ENCODE measurements around the gene HBA2. TPM values are rescaled to one million over a fixed set of nuclear protein-coding genes. Genes with fewer than 3 reads are reported as not detected.
"Not testable (repeated sequence)": the region's sequence is repeated elsewhere in the genome, so short reads cannot be mapped to it uniquely, and the experiment has no call there.

Gene HBA2
- polyA plus RNA-seq, 1 donor, result 1,686 TPM

GRCh38 chr16:200388-200787 is 27.7 kb downstream of the HBA2 start:
- DNase-seq, result no peak

- no peak for DNase-seq
Observed at GRCh38 chr16:203246-203645, 30.6 kb downstream of the HBA2 start.

- DNase-seq, result not testable (repeated sequence)
Observed at GRCh38 chr16:204046-204445, 31.4 kb downstream of the HBA2 start.

DNA sequence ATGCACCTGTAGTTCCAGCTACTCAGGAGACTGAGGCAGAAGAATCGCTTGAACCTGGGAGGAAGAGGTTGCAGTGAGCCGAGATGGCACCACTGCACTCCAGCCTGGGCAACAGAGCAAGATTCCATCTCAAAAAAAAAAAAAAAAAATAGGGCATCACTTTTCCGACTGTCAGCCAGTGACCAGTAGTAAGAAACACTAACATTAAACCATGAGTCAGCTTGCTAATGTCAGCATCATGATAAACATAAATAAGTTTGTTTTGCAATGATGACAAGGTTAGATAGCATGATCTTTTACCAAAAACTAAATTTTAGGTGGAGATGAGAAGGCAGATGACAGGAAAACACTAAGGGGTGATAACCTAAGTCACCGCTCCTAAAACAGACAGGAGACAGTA is 36.7 kb downstream of the HBA2 start:
- DNase-seq, result not testable (repeated sequence)

DNA sequence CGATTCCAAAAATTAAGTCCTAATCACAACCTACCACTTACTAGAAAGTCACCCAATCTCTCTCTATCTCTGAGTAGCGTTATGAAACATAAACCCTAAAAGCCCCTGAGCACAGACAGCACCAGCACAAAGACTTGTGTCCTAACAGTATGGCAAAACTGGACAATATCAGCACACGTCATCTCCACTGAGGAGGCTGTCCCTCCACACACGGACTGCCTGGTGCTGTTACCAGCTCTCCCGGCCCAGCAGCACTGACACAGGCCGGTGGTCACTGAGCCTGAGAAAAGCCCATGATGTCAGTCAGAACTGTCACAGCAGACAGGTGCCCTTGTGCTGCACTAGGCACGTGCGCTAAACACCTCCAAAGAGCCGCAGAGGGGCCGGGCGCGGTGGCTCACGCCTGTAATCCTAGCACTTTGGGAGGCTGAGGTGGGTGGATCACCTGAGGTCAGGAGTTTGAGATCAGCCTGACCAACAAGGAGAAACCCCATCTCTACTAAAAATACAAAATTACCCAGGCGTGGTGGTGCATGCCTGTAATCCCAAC is 39.0 kb downstream of the HBA2 start:
- not testable (repeated sequence) for DNase-seq

GRCh38 chr16:212999-213398 is 40.3 kb downstream of the HBA2 start:
- DNase-seq, result no peak

- DNase-seq, result no peak
Observed at GRCh38 chr16:220021-220420, 47.3 kb downstream of the HBA2 start.

Other genes with a start within 250 kb of the HBA2 start
- 8.4 TPM for gene POLR3K, start 119.3 kb upstream of the HBA2 start, polyA plus RNA-seq (ENCODE audit: insufficient read length)
- gene SNRNP25, start 119.0 kb upstream of the HBA2 start, polyA plus RNA-seq (ENCODE audit: insufficient read length), result 31.2 TPM
- gene RHBDF1, start 100.2 kb upstream of the HBA2 start, polyA plus RNA-seq (ENCODE audit: insufficient read length), result 47.2 TPM
- 29.8 TPM for gene MPG, start 94.7 kb upstream of the HBA2 start, polyA plus RNA-seq (ENCODE audit: insufficient read length)
- 34.9 TPM for gene NPRL3, start 34.2 kb upstream of the HBA2 start, polyA plus RNA-seq (ENCODE audit: insufficient read length)
- 1.9 TPM for gene HBZ, start 20.2 kb upstream of the HBA2 start, polyA plus RNA-seq (ENCODE audit: insufficient read length)
- gene HBM, start 6.9 kb upstream of the HBA2 start, polyA plus RNA-seq (ENCODE audit: insufficient read length), result 9.6 TPM
- 1,043 TPM for gene HBA1, start 3.8 kb downstream of the HBA2 start, polyA plus RNA-seq (ENCODE audit: insufficient read length)
- 1.1 TPM for gene HBQ1, start 7.6 kb downstream of the HBA2 start, polyA plus RNA-seq (ENCODE audit: insufficient read length)
- gene LUC7L, start 56.6 kb downstream of the HBA2 start, polyA plus RNA-seq (ENCODE audit: insufficient read length), result 64.9 TPM
- gene FAM234A, start 61.9 kb downstream of the HBA2 start, polyA plus RNA-seq (ENCODE audit: insufficient read length), result 44.0 TPM
- 1.6 TPM for gene RGS11, start 103.1 kb downstream of the HBA2 start, polyA plus RNA-seq (ENCODE audit: insufficient read length)
- 0.92 TPM for gene ARHGDIG, start 107.7 kb downstream of the HBA2 start, polyA plus RNA-seq (ENCODE audit: insufficient read length)
- 0.77 TPM for gene PDIA2, start 110.3 kb downstream of the HBA2 start, polyA plus RNA-seq (ENCODE audit: insufficient read length)
- gene AXIN1, start 179.8 kb downstream of the HBA2 start, polyA plus RNA-seq (ENCODE audit: insufficient read length), result 12.4 TPM
- 47.8 TPM for gene MRPL28, start 197.7 kb downstream of the HBA2 start, polyA plus RNA-seq (ENCODE audit: insufficient read length)
- gene PGAP6, start 209.1 kb downstream of the HBA2 start, polyA plus RNA-seq (ENCODE audit: insufficient read length), result 29.0 TPM
- gene NME4, start 224.3 kb downstream of the HBA2 start, polyA plus RNA-seq (ENCODE audit: insufficient read length), result 74.0 TPM
- gene DECR2, start 229.0 kb downstream of the HBA2 start, polyA plus RNA-seq (ENCODE audit: insufficient read length), result 13.7 TPM

Data from hindlimb muscle (tissue), 1 donor.